A673 (cell line): Measurements from ENCODE around the gene SERPINA9. TPM values are rescaled to one million over a fixed set of nuclear protein-coding genes. Genes with fewer than 3 reads are reported as not detected.

Source experiments
- BruUV-seq: library from RNA; stranded (reverse); fragments of 400-500 nt; replicated peaks from 2 replicates; lab custom pipeline; 2021; lab: Mats Ljungman, UMichigan
- CTCF ChIA-PET: fragments of 300-600 bp; sonication (Branson Sonifier 250); formaldehyde crosslinking; loops from one replicate; lab custom pipeline; 2022; ENCODE audit warnings: antibody characterized with exemption; lab: Charles Lee
- POLR2A ChIA-PET: fragments of 300-600 bp; sonication (Branson Sonifier 250); formaldehyde crosslinking; loops from one replicate; lab custom pipeline; 2022; ENCODE audit warnings: antibody characterized with exemption; ENCODE audit not compliant: low non-redundant PET; lab: Charles Lee
- DNase-seq: peaks from one replicate; pipeline ENCODE4 v3.0.0-alpha.2; 2015; ENCODE audit warnings: low spot score
- H3K27ac ChIP-seq: fragments of 200-600 bp; sonication (generic); 2 replicates; pipeline ENCODE4 v1.5.1; 2016; ENCODE audit warnings: mixed run types, low read depth, mild to moderate bottlenecking, mixed read lengths, antibody characterized with exemption, low read length; ENCODE audit not compliant: poor library complexity, severe bottlenecking
- H3K27me3 ChIP-seq: fragments of 200-600 bp; sonication (generic); replicated peaks from 2 replicates; pipeline ENCODE4 v1.6.1; 2017; ENCODE audit warnings: mixed run types, low read depth, mild to moderate bottlenecking, mixed read lengths, antibody characterized with exemption, low read length; ENCODE audit not compliant: insufficient read depth, poor library complexity
- H3K36me3 ChIP-seq: fragments of 200-600 bp; sonication (generic); 2 replicates; pipeline ENCODE4 v1.6.1; 2016; ENCODE audit warnings: mixed run types, mild to moderate bottlenecking, mixed read lengths, antibody characterized with exemption, low read length; ENCODE audit not compliant: insufficient read depth, poor library complexity, severe bottlenecking
- H3K4me1 ChIP-seq: fragments of 200-600 bp; sonication (generic); 2 replicates; pipeline ENCODE4 v1.6.1; 2017; ENCODE audit warnings: mixed run types, mild to moderate bottlenecking, mixed read lengths, antibody characterized with exemption, low read length; ENCODE audit not compliant: insufficient read depth, poor library complexity, severe bottlenecking
- H3K4me3 ChIP-seq: fragments of 200-600 bp; sonication (generic); 2 replicates; pipeline ENCODE4 v1.5.1; 2016; ENCODE audit warnings: low read depth, mixed run types, mild to moderate bottlenecking, mixed read lengths, low read length; ENCODE audit not compliant: poor library complexity, severe bottlenecking
- H3K9me3 ChIP-seq: fragments of 200-600 bp; sonication (generic); 2 replicates; pipeline ENCODE4 v1.6.1; 2016; ENCODE audit warnings: mixed run types, low read depth, mild to moderate bottlenecking, mixed read lengths, antibody characterized with exemption, low read length; ENCODE audit not compliant: poor library complexity, severe bottlenecking
- CTCF ChIP-seq: fragments of 300-800, 200-600 bp; sonication (generic); conservative IDR thresholded peaks from 2 replicates; pipeline ENCODE4 v1.5.1; 2017; ENCODE audit warnings: low read depth, mild to moderate bottlenecking, antibody characterized with exemption, low read length, moderate library complexity, mixed read lengths
- EZH2 ChIP-seq: fragments of 200-600 bp; sonication (generic); IDR thresholded peaks from 2 replicates; pipeline ENCODE4 v1.6.1; 2017; ENCODE audit warnings: borderline replicate concordance, low read depth, mild to moderate bottlenecking, mixed read lengths, antibody characterized with exemption, low read length; ENCODE audit not compliant: poor library complexity, severe bottlenecking
- intact Hi-C: fragments of 100-400 bp; cut with micrococcal nuclease; formaldehyde crosslinking; loops from one replicate; pipeline ENCODE4 v1.10.0; 2022; ENCODE audit not compliant: unreplicated experiment
- total RNA-seq: library from RNA; stranded (reverse); gene quantifications from 2 replicates; pipeline ENCODE4 v1.2.3, GENCODE V29; 2021

Gene SERPINA9
- total RNA-seq, 1 experiment from 2014 or later = not detected

GRCh38 chr14:94466706-94467370, 9.2 kb downstream of the SERPINA9 start:
- H3K27ac ChIP-seq = no peak overlapping the region
- POLR2A ChIA-PET = no interaction called here

GRCh38 chr14:94465042-94465441, 11.0 kb downstream of the SERPINA9 start:
- POLR2A ChIA-PET = no interaction called here
- TF ChIP-seq CTCF (no peak), EZH2 (no peak)
- Histone ChIP-seq H3K27me3 (peaks cover 20% of the 10 kb centered on the region), H3K9me3 (no peaks in the 10 kb centered on the region), H3K27ac (no peak overlapping the region), H3K36me3 (no peaks in the 10 kb centered on the region), H3K4me1 (no peaks in the 10 kb centered on the region), H3K4me3 (no peak overlapping the region)
- CTCF ChIA-PET = no interaction called here
- intact Hi-C loops = no loop called here
- no TSS peak for BruUV-seq
- DNase-seq = no peak

More at GRCh38 chr14:94466706-94467370, 9.2 kb downstream of the SERPINA9 start:
- no TSS peak for BruUV-seq
- TF ChIP-seq CTCF = no peak
- TF ChIP-seq EZH2 = no peak
- no peak for DNase-seq
- no peak overlapping the region for H3K4me3 ChIP-seq
- CTCF ChIA-PET = no interaction called here
- no peaks in the 10 kb centered on the region for H3K4me1 ChIP-seq
- no peaks in the 10 kb centered on the region for H3K36me3 ChIP-seq
- intact Hi-C loops = no loop called here
- peaks cover 24% of the 10 kb centered on the region for H3K27me3 ChIP-seq
- no peaks in the 10 kb centered on the region for H3K9me3 ChIP-seq

GRCh38 chr14:94464290-94464689, 11.7 kb downstream of the SERPINA9 start:
- no peak for DNase-seq
- TF ChIP-seq CTCF (no peak), EZH2 (no peak)

More at GRCh38 chr14:94464290-94464689, 11.7 kb downstream of the SERPINA9 start:
- Histone ChIP-seq H3K27me3 (peaks cover 18% of the 10 kb centered on the region), H3K9me3 (no peaks in the 10 kb centered on the region), H3K4me3 (no peak overlapping the region), H3K4me1 (no peaks in the 10 kb centered on the region), H3K27ac (no peak overlapping the region), H3K36me3 (no peaks in the 10 kb centered on the region)
- intact Hi-C loops = no loop called here
- no TSS peak for BruUV-seq
- POLR2A ChIA-PET = no interaction called here
- CTCF ChIA-PET = no interaction called here
